OCI-LY7 (cell line): ENCODE results near the gene ADAM12.

ENCODE experiments used
- CTCF ChIP-seq: fragments of 200-600 bp; sonication (generic); conservative IDR thresholded peaks from 2 replicates; pipeline ENCODE4 v1.5.1; 2014; ENCODE audit warnings: mild to moderate bottlenecking, antibody characterized with exemption, low read length, moderate library complexity, mixed read lengths
- EZH2phosphoT487 ChIP-seq: fragments of 200-600 bp; sonication (generic); IDR thresholded peaks from 2 replicates; pipeline ENCODE4 v1.6.1; 2018; ENCODE audit warnings: low read depth, borderline replicate concordance, mild to moderate bottlenecking, mixed run types, antibody characterized with exemption, low read length, moderate library complexity, mixed read lengths

- TF ChIP-seq CTCF (no peak), EZH2phosphoT487 (no peak)
These were observed 189.6 kb downstream of the ADAM12 start for GRCh38 chr10:126198681-126199080.
